HG03469 (cell line): ENCODE measurements around the gene FBXO9.
"Not testable (repeated sequence)": the region's sequence is repeated elsewhere in the genome, so short reads cannot be mapped to it uniquely, and the experiment has no call there.

Experiments
- ATAC-seq: cut with Tn5 transposase; IDR thresholded peaks from one replicate; pipeline ENCODE4 v1.9.1; 2021; ENCODE audit warnings: mild to moderate bottlenecking, moderate library complexity, moderate number of reproducible peaks; ENCODE audit not compliant: unreplicated experiment

FBXO9 gene

GRCh38 chr6:53045891-53046673 lies 19.1 kb upstream of the FBXO9 start:
- no peak for ATAC-seq

- peak; percentile 86 for ATAC-seq
Observed at GRCh38 chr6:53048431-53049195, 16.6 kb upstream of the FBXO9 start.

- no peak for ATAC-seq
Observed at GRCh38 chr6:53049415-53049814, 15.8 kb upstream of the FBXO9 start.

- ATAC-seq, result not testable (repeated sequence)
Observed at GRCh38 chr6:53052152-53052551, 13.1 kb upstream of the FBXO9 start.

- no peak for ATAC-seq
Observed at GRCh38 chr6:53054532-53054931, 10.7 kb upstream of the FBXO9 start.

- ATAC-seq, result no peak
Observed at GRCh38 chr6:53055873-53056272, 9.3 kb upstream of the FBXO9 start.

GRCh38 chr6:53056273-53056672 lies 8.9 kb upstream of the FBXO9 start:
- no peak for ATAC-seq

GRCh38 chr6:53058388-53059195 lies 6.6 kb upstream of the FBXO9 start:
- ATAC-seq, result no peak

- ATAC-seq, result no peak
Observed at GRCh38 chr6:53059648-53060589, 5.3 kb upstream of the FBXO9 start.

GRCh38 chr6:53062169-53062539 lies 3.0 kb upstream of the FBXO9 start:
- no peak for ATAC-seq

- not testable (repeated sequence) for ATAC-seq
Observed at GRCh38 chr6:53064255-53064654, 949 bp upstream of the FBXO9 start.

- peak; percentile 77 for ATAC-seq
Observed at GRCh38 chr6:53064726-53065265, 408 bp upstream of the FBXO9 start.

- ATAC-seq, result no peak
Observed at GRCh38 chr6:53066077-53066417, 843 bp downstream of the FBXO9 start.

GRCh38 chr6:53066874-53067706 lies 1.9 kb downstream of the FBXO9 start:
- ATAC-seq, result no peak

GRCh38 chr6:53067849-53068361 lies 2.7 kb downstream of the FBXO9 start:
- no peak for ATAC-seq

- no peak for ATAC-seq
Observed at GRCh38 chr6:53069427-53069826, 4.2 kb downstream of the FBXO9 start.

GRCh38 chr6:53070806-53071205 lies 5.6 kb downstream of the FBXO9 start:
- ATAC-seq, result peak; percentile 70

- no peak for ATAC-seq
Observed at GRCh38 chr6:53074347-53074746, 9.1 kb downstream of the FBXO9 start.

- ATAC-seq, result no peak
Observed at GRCh38 chr6:53080813-53081212, 15.6 kb downstream of the FBXO9 start.
